Large intestine (tissue), 3 donors: ENCODE measurements around the gene PCDHA11. TPM values are rescaled to one million over a fixed set of nuclear protein-coding genes. Genes with fewer than 3 reads are reported as not detected.
"Not testable (repeated sequence)": the region's sequence is repeated elsewhere in the genome, so short reads cannot be mapped to it uniquely, and the experiment has no call there.

Experiments used
- DNase-seq, 2 donors: peaks; one replicate each; pipeline versions ENCODE4 v3.0.0 to v3.0.0-alpha.2; 2013
- H3K27ac ChIP-seq: one replicate; pipeline ENCODE4 v1.5.1; 2013; ENCODE audit warnings: low read length
- H3K27me3 ChIP-seq: 2 replicates; pipeline ENCODE4 v1.6.1; 2013; ENCODE audit warnings: low read length; ENCODE audit not compliant: control insufficient read depth, insufficient read depth
- H3K36me3 ChIP-seq: 2 replicates; pipeline ENCODE4 v1.6.1; 2013; ENCODE audit warnings: low read length; ENCODE audit not compliant: control insufficient read depth, insufficient read depth
- H3K4me1 ChIP-seq: one replicate; pipeline ENCODE4 v1.6.1; 2013; ENCODE audit warnings: low read length; ENCODE audit not compliant: control insufficient read depth, insufficient read depth
- H3K4me3 ChIP-seq: one replicate; pipeline ENCODE4 v1.5.1; 2013; ENCODE audit warnings: low read length
- H3K9me3 ChIP-seq: one replicate; pipeline ENCODE4 v1.6.1; 2013; ENCODE audit warnings: mild to moderate bottlenecking, low read depth, low read length, moderate library complexity; ENCODE audit not compliant: control insufficient read depth
- WGBS: methylation state at CpG from one replicate; pipeline ENCODE4 v1.1.5; 2013; ENCODE audit warnings: low lambda C conversion rate; ENCODE audit not compliant: insufficient coverage; 5-methylcytosine and 5-hydroxymethylcytosine counted together
- polyA plus RNA-seq: library from polyadenylated mRNA; unstranded; fragments of 120-200 nt; gene quantifications from one replicate; pipeline ENCODE4 v1.2.1, GENCODE V29; 2013

PCDHA11 gene
- polyA plus RNA-seq, 1 donor, result 1.3 TPM

DNA sequence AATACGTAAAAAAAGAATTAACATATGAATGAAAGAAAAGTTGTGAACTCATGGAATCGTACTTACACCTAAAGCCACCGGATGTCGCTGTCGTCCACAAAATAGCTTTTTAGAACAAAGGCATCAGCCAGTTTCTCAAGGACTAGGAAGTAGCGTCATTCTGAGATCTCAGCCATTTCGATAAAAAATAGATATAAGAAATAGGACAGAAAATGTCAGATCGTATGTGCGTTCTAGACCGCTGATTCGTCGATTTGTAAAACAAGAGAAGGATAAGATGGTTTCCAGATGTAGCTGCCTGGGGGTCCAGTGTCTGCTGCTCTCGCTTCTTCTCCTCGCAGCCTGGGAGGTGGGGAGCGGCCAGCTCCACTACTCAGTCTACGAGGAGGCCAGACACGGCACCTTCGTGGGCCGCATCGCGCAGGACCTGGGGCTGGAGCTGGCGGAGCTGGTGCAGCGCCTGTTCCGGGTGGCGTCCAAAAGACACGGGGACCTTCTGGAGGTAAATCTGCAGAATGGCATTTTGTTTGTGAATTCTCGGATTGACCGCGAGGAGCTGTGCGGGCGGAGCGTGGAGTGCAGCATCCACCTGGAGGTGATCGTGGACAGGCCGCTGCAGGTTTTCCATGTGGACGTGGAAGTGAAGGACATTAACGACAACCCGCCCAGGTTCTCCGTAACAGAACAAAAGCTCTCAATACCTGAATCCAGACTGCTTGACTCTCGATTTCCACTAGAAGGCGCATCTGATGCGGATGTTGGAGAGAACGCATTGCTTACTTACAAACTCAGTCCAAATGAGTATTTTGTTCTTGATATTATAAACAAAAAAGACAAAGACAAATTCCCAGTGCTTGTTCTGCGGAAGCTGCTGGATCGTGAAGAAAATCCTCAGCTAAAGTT lies 12.7 kb upstream of the PCDHA11 start, which contains the start of gene PCDHA10:
Gene PCDHA10, plus strand, starts transcription at position 126 of the 903 bp plus-strand sequence. Its CDS starts 152 bp downstream, at position 278.
- no peak within 1 kb of the TSS for H3K4me3 ChIP-seq
- no peak within 1 kb of the TSS for H3K27ac ChIP-seq
- H3K9me3 ChIP-seq, result peaks cover 22% of the 10 kb centered on the region
- DNase-seq, result peak in 1 of 2 donors; percentile 1
- no peaks in the 10 kb centered on the region for H3K4me1 ChIP-seq
- no peaks in the 10 kb centered on the region for H3K27me3 ChIP-seq
- 20% methylated on average over 9 of the region's 44 CpGs for WGBS
- no peaks in the 10 kb centered on the region for H3K36me3 ChIP-seq

DNA sequence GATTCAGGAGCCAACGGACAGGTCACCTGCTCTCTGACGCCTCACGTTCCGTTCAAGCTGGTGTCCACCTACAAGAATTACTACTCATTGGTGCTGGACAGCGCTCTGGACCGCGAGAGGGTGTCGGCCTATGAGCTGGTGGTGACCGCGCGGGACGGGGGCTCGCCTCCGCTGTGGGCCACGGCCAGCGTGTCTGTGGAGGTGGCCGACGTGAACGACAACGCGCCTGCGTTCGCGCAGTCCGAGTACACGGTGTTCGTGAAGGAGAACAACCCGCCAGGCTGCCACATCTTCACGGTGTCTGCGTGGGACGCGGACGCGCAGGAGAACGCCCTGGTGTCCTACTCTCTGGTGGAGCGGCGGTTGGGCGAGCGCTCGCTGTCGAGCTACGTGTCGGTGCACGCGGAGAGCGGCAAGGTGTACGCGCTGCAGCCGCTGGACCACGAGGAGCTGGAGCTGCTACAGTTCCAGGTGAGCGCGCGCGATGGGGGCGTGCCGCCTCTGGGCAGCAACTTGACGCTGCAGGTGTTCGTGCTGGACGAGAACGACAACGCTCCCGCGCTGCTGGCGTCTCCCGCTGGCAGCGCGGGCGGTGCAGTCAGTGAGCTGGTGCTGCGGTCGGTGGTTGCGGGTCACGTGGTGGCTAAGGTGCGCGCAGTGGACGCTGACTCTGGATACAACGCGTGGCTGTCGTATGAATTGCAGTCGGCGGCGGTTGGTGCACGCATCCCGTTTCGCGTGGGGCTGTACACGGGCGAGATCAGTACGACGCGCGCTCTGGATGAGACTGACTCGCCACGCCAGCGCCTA lies 11.4 kb upstream of the PCDHA11 start:
- DNase-seq, result no peak
- no peaks in the 10 kb centered on the region for H3K36me3 ChIP-seq
- peaks cover 25% of the 10 kb centered on the region for H3K9me3 ChIP-seq
- H3K4me3 ChIP-seq, result no peak overlapping the region
- no CpG with 5 or more reads among the region's 94 CpGs for WGBS
- H3K27me3 ChIP-seq, result no peaks in the 10 kb centered on the region
- no peaks in the 10 kb centered on the region for H3K4me1 ChIP-seq
- H3K27ac ChIP-seq, result no peak overlapping the region

DNA sequence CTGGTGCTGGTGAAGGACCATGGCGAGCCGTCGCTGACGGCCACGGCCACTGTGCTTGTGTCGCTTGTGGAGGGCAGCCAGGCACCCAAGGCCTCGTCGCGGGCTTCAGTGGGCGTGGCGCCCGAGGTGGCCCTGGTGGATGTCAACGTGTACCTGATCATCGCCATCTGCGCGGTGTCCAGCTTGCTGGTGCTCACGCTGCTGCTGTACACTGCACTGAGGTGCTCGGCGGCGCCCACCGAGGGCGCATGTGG lies 10.8 kb upstream of the PCDHA11 start:
- Histone ChIP-seq H3K27me3 (no peaks in the 10 kb centered on the region), H3K36me3 (no peaks in the 10 kb centered on the region), H3K4me1 (no peaks in the 10 kb centered on the region), H3K4me3 (no peak overlapping the region), H3K9me3 (peaks cover 30% of the 10 kb centered on the region), H3K27ac (no peak overlapping the region)
- WGBS, result no CpG with 5 or more reads among the region's 22 CpGs
- no peak for DNase-seq

DNA sequence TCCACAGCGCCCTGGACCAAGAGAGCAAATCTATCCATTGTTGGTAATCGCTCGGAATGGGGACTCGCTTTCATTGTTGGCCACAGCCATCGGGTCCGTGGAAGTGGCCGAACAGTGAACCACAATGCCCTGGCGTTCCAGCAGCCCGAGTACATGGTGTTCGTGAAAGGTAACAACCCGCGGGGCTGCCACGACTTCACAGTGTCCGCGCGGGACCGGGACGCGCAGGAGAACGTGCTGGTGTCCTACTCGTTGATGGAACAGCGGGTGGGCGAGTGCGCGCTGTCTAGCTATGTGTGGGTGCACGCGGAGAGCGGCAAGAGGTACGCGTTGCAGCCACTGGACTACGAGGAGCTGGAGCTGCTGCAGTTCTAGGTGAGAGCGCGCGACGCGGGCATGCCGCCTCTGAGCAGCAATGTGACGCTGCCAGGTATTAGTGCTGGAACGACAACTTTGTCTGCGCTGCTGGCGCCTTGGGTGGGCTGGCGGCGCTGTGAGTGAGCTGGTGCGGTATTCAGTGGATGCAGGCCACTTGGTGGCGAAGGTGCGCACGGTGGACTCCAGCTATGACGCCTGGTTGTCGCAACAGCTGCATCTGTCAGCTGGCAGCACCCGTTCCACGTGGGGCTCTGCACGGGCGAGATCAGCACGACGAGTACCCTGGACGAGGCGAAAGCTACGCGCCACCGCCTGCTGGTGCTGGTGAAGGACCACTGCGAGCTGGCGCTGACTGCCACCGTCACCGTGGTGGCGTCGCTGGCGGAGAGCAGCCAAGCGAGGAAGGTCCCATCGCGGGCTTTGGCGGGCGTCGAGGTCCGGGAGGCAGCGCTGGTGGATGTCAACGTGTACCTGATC lies 6.1 kb upstream of the PCDHA11 start:
- H3K4me3 ChIP-seq, result no peak overlapping the region
- no peaks in the 10 kb centered on the region for H3K27me3 ChIP-seq
- H3K27ac ChIP-seq, result no peak overlapping the region
- no CpG with 5 or more reads among the region's 76 CpGs for WGBS
- peaks cover 25% of the 10 kb centered on the region for H3K9me3 ChIP-seq
- DNase-seq, result no peak
- H3K36me3 ChIP-seq, result no peaks in the 10 kb centered on the region
- H3K4me1 ChIP-seq, result no peaks in the 10 kb centered on the region

DNA sequence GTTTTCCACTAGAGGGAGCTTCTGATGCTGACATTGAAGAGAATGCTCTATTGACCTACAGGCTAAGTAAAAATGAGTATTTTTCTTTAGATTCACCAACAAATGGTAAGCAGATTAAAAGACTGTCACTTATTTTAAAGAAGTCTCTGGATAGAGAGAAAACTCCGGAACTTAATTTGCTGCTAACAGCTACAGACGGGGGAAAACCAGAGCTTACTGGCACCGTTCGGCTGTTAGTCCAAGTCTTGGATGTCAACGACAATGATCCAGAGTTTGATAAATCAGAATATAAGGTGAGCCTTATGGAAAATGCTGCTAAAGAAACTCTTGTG lies 764 bp downstream of the PCDHA11 start:
- DNase-seq, result no peak
- Histone ChIP-seq H3K9me3 (peaks cover 23% of the 10 kb centered on the region), H3K27me3 (peaks cover 6% of the 10 kb centered on the region), H3K36me3 (no peaks in the 10 kb centered on the region), H3K4me3 (no peak overlapping the region), H3K27ac (no peak overlapping the region), H3K4me1 (no peaks in the 10 kb centered on the region)
- WGBS, result 10% methylated on average over 2 of the region's 5 CpGs

DNA sequence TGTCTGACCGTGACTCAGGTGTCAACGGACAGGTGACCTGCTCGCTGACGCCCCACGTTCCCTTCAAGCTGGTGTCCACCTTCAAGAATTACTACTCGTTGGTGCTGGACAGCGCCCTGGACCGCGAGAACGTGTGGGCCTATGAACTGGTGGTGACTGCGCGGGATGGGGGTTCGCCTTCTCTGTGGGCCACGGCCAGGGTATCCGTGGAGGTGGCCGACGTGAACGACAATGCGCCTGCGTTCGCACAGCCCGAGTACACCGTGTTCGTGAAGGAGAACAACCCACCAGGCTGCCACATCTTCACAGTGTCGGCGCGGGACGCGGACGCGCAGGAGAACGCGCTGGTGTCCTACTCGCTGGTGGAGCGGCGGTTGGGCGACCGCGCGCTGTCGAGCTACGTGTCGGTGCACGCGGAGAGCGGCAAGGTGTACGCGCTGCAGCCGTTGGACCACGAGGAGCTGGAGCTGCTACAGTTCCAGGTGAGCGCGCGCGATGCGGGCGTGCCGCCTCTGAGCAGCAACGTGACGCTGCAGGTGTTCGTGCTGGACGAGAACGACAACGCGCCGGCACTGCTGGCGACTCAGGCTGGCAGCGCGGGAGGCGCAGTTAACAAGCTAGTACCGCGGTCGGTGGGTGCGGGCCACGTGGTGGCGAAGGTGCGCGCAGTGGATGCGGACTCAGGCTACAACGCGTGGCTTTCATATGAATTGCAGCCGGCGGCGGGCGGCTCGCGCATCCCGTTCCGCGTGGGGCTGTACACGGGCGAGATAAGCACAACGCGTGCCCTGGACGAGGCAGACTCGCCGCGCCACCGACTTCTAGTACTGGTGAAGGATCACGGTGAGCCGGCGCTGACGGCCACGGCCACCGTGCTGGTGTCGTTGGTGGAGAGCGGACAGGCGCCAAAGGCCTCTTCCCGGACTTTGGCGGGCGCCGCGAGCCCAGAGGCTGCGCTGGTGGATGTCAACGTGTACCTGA lies 1.8 kb downstream of the PCDHA11 start:
- Histone ChIP-seq H3K4me3 (no peak overlapping the region), H3K36me3 (no peaks in the 10 kb centered on the region), H3K9me3 (peaks cover 26% of the 10 kb centered on the region), H3K27ac (no peak overlapping the region), H3K4me1 (no peaks in the 10 kb centered on the region), H3K27me3 (peaks cover 10% of the 10 kb centered on the region)
- no CpG with 5 or more reads among the region's 114 CpGs for WGBS
- DNase-seq, result no peak

DNA sequence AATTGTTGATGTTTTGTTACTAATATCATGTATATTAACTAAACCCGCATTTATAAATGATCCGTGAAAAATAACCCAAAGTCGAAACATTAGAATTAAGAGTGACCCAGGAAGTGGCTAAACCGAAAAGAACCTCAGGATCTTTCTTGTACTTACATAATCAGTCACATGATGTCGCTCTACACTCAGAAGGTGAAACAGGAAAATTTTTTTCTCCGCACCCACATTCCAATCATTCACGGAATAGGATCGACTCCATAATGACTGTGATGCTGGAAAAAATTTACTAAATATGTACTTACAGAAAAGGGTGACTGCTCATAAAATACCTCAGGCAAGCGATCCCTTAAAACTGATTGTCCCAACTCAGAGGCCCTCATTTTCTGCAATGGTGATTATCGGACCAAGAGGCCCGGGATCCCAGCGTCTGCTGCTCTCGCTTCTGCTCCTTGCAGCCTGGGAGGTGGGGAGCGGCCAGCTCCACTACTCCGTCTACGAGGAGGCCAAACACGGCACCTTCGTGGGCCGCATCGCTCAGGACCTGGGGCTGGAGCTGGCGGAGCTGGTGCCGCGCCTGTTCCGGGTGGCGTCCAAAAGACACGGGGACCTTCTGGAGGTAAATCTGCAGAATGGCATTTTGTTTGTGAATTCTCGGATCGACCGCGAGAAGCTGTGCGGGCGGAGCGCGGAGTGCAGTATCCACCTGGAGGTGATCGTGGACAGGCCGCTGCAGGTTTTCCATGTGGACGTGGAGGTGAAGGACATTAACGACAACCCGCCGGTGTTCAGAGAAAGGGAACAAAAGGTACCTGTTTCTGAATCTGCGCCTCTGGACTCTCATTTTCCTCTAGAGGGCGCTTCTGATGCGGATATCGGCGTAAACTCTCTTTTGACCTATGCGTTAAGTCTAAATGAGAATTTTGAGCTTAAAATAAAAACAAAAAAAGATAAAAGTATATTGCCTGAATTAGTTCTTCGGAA lies 6.6 kb downstream of the PCDHA11 start, which contains the start of gene PCDHA12:
Gene PCDHA12, plus strand, starts transcription at position 224 of the 981 bp plus-strand sequence. Its CDS starts 165 bp downstream, at position 389.
- Histone ChIP-seq H3K36me3 (no peaks in the 10 kb centered on the region), H3K27ac (no peak within 1 kb of the TSS), H3K4me1 (no peaks in the 10 kb centered on the region), H3K4me3 (no peak within 1 kb of the TSS), H3K27me3 (peaks cover 13% of the 10 kb centered on the region), H3K9me3 (peaks cover 37% of the 10 kb centered on the region)
- DNase-seq, result no peak
- 33% methylated on average over 6 of the region's 47 CpGs for WGBS

DNA sequence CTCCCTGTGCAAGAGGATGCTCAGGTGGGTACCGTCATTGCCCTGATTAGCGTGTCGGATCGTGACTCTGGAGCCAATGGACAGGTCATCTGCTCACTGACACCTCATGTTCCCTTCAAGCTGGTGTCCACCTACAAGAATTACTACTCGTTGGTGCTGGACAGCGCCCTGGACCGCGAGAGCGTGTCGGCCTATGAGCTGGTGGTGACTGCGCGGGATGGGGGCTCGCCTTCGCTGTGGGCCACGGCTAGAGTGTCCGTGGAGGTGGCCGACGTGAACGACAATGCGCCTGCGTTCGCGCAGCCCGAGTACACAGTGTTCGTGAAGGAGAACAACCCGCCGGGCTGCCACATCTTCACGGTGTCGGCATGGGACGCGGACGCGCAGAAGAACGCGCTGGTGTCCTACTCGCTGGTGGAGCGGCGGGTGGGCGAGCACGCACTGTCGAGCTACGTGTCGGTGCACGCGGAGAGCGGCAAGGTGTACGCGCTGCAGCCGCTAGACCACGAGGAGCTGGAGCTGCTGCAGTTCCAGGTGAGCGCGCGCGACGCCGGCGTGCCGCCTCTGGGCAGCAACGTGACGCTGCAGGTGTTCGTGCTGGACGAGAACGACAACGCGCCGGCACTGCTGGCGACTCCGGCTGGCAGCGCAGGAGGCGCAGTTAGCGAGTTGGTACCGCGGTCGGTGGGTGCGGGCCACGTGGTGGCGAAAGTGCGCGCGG lies 7.9 kb downstream of the PCDHA11 start:
- H3K4me3 ChIP-seq, H3K36me3 ChIP-seq, H3K27ac ChIP-seq, H3K4me1 ChIP-seq, H3K27me3 ChIP-seq, DNase-seq: not testable (repeated sequence)
- peaks cover 30% of the 10 kb centered on the region for H3K9me3 ChIP-seq
- no CpG with 5 or more reads among the region's 80 CpGs for WGBS
